Epithelial cell of prostate (primary cell): ENCODE measurements around the gene ACTR1B.
"Not testable (repeated sequence)": the region's sequence is repeated elsewhere in the genome, so short reads cannot be mapped to it uniquely, and the experiment has no call there.

Experiments
- DNase-seq: peaks from one replicate; pipeline ENCODE4 v3.0.0-alpha.2; 2011; ENCODE audit warnings: low read depth, low spot score
- H3K27ac ChIP-seq: fragments of 450-650 bp; 2 replicates; pipeline ENCODE4 v1.5.1; 2017; ENCODE audit warnings: mild to moderate bottlenecking

Gene ACTR1B

GRCh38 chr2:97622976-97623375 lies 40.9 kb downstream of the ACTR1B start:
- DNase-seq = not testable (repeated sequence)

GRCh38 chr2:97620492-97620891 lies 43.4 kb downstream of the ACTR1B start:
- not testable (repeated sequence) for H3K27ac ChIP-seq, DNase-seq

More at GRCh38 chr2:97622976-97623375, 40.9 kb downstream of the ACTR1B start:
- not testable (repeated sequence) for H3K27ac ChIP-seq

- DNase-seq, H3K27ac ChIP-seq: not testable (repeated sequence)
These were observed 44.7 kb downstream of the ACTR1B start for GRCh38 chr2:97618939-97619827.

- DNase-seq = no peak
- no peak overlapping the region for H3K27ac ChIP-seq
These were observed 45.9 kb downstream of the ACTR1B start for GRCh38 chr2:97617911-97618310.

- DNase-seq, H3K27ac ChIP-seq: not testable (repeated sequence)
These were observed 48.1 kb downstream of the ACTR1B start for GRCh38 chr2:97615746-97616145.

- not testable (repeated sequence) for DNase-seq, H3K27ac ChIP-seq
These were observed 51.9 kb downstream of the ACTR1B start for GRCh38 chr2:97611895-97612294.

GRCh38 chr2:97608745-97609144 lies 55.1 kb downstream of the ACTR1B start:
- H3K27ac ChIP-seq, DNase-seq: not testable (repeated sequence)
